ENCODE results near the gene VWA8.

GRCh38 chr13:41915081-41915480 lies 45.8 kb downstream of the VWA8 start:
- TF ChIP-seq CTCF (IDR thresholded peaks at IDR 0.05; ENCODE audit: low read depth, low read length, poor library complexity, severe bottlenecking) = no peak
- TF ChIP-seq EZH2phosphoT487 (IDR thresholded peaks at IDR 0.05; ENCODE audit: borderline replicate concordance, low read length) = no peak
